Cardiac muscle cell (in vitro differentiated cells and primary cell): ENCODE results near the gene SATB1. TPM values are rescaled to one million over a fixed set of nuclear protein-coding genes. Genes with fewer than 3 reads are reported as not detected.

Experiments
- DNase-seq, 2 donors: peaks; one replicate each; pipeline versions ENCODE4 v3.0.0 to v3.0.0-alpha.2; 2010 to 2017; ENCODE audit warnings: low read depth in 1 of 2, low spot score in 1 of 2
- H3K27ac ChIP-seq: fragments of 200-600 bp; sonication (generic); 2 replicates; pipeline ENCODE4 v1.5.1; 2016
- H3K27me3 ChIP-seq: fragments of 200-600 bp; sonication (generic); 2 replicates; pipeline ENCODE4 v1.6.0; 2016; ENCODE audit warnings: control low read depth
- H3K36me3 ChIP-seq: fragments of 200-600 bp; sonication (generic); 2 replicates; pipeline ENCODE4 v1.5.1; 2016; ENCODE audit warnings: control low read depth
- H3K4me1 ChIP-seq: fragments of 200-600 bp; sonication (generic); 2 replicates; pipeline ENCODE4 v1.8.1; 2017; ENCODE audit warnings: low read depth, mild to moderate bottlenecking, mixed run types
- H3K4me3 ChIP-seq: fragments of 200-600 bp; sonication (generic); 2 replicates; pipeline ENCODE4 v1.5.1; 2016; ENCODE audit warnings: mild to moderate bottlenecking
- H3K9me3 ChIP-seq: fragments of 200-600 bp; sonication (generic); 2 replicates; pipeline ENCODE4 v1.5.1; 2017; ENCODE audit warnings: low read depth, mild to moderate bottlenecking, control low read depth
- CTCF ChIP-seq: IDR thresholded peaks from 2 replicates; pipeline ENCODE4 v1.5.1; 2012; ENCODE audit warnings: low read depth, mild to moderate bottlenecking, low read length
- polyA plus RNA-seq: library from polyadenylated mRNA; unstranded; fragments of >200 nt; fragmentation: Nextera tagmentation; extraction: Ambion mirVana; gene quantifications from 2 replicates; pipeline ENCODE4 v1.2.1, GENCODE V29; 2016
- total RNA-seq: library from RNA; depleted of rRNA; stranded (reverse); fragments of >200 nt; gene quantifications from 2 replicates; pipeline ENCODE4 v1.2.3, GENCODE V29; 2016

The SATB1 gene
- total and polyA plus RNA-seq, 2 experiments from 2014 or later, result 15.9 to 52.2 TPM

GRCh38 chr3:18443665-18444594 is 18.8 kb upstream of the SATB1 start:
- Histone ChIP-seq H3K27me3 (peaks cover 60% of the 10 kb centered on the region), H3K4me1 (peaks cover 11% of the 10 kb centered on the region)
- DNase-seq, result peak; percentile 11 to 50

GRCh38 chr3:18442756-18443664 is 17.9 kb upstream of the SATB1 start:
- DNase-seq, result no peak
- H3K27me3 ChIP-seq, result peaks cover 65% of the 10 kb centered on the region
- H3K9me3 ChIP-seq, result no peaks in the 10 kb centered on the region
- H3K36me3 ChIP-seq, result no peaks in the 10 kb centered on the region
- peaks cover 11% of the 10 kb centered on the region for H3K4me1 ChIP-seq
- H3K27ac ChIP-seq, result no peak overlapping the region
- H3K4me3 ChIP-seq, result peak overlapping the region; percentile 87
- no peak for TF ChIP-seq CTCF

More at GRCh38 chr3:18443665-18444594, 18.8 kb upstream of the SATB1 start:
- peak overlapping the region; percentile 87 for H3K4me3 ChIP-seq
- H3K27ac ChIP-seq, result no peak overlapping the region
- TF ChIP-seq CTCF, result no peak
- no peaks in the 10 kb centered on the region for H3K9me3 ChIP-seq
- no peaks in the 10 kb centered on the region for H3K36me3 ChIP-seq

- Histone ChIP-seq H3K4me1 (peaks cover 8% of the 10 kb centered on the region), H3K4me3 (no peak overlapping the region), H3K27me3 (peaks cover 65% of the 10 kb centered on the region), H3K36me3 (no peaks in the 10 kb centered on the region), H3K9me3 (no peaks in the 10 kb centered on the region), H3K27ac (no peak overlapping the region)
- no peak for TF ChIP-seq CTCF
- DNase-seq, result no peak
Measured at GRCh38 chr3:18441551-18441950, 16.4 kb upstream of the SATB1 start.

- no peak for TF ChIP-seq CTCF
- no peak overlapping the region for H3K4me3 ChIP-seq
- H3K9me3 ChIP-seq, result no peaks in the 10 kb centered on the region
- no peak overlapping the region for H3K27ac ChIP-seq
- peaks cover 61% of the 10 kb centered on the region for H3K27me3 ChIP-seq
- H3K4me1 ChIP-seq, result no peaks in the 10 kb centered on the region
- no peak for DNase-seq
- H3K36me3 ChIP-seq, result no peaks in the 10 kb centered on the region
Measured at GRCh38 chr3:18440066-18440722, 15.1 kb upstream of the SATB1 start.

- Histone ChIP-seq H3K27ac (no peak overlapping the region), H3K9me3 (no peaks in the 10 kb centered on the region), H3K27me3 (peaks cover 59% of the 10 kb centered on the region), H3K4me1 (no peaks in the 10 kb centered on the region), H3K4me3 (no peak overlapping the region), H3K36me3 (no peaks in the 10 kb centered on the region)
- DNase-seq, result no peak
- TF ChIP-seq CTCF, result no peak
Measured at GRCh38 chr3:18439281-18439680, 14.1 kb upstream of the SATB1 start.
